ENCODE measurements around the gene APH1A.
A peak's percentile ranks its signal among the peaks of the same experiment; 100 is the strongest.
"Not testable (repeated sequence)": the region's sequence is repeated elsewhere in the genome, so short reads cannot be mapped to it uniquely, and the experiment has no call there.

Gene APH1A

GRCh38 chr1:150268340-150268704, 494 bp downstream of the APH1A start:
- DNase-seq (ENCODE audit: low read depth): no peak

DNA sequence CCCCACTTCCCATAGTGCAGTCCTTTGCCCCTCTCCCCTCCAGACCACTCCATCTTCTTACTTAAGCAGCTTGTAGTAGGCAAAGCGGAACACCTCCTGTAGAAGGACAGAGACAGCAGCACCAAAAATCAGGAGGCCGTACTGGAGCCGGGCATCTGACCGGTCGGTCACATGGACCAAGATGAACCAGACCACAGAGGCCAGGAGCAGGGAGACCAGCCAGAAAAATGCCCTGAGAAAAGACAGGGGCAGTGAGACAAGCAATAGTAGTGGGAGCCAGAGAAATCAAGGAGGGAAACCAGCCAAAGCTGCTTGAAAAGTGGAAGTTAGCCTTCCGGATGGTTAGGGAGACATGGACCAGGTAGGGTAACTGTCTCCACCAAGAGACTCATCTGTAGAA, 920 bp downstream of the APH1A start:
- DNase-seq (ENCODE audit: low read depth): no peak

- no peak for DNase-seq (ENCODE audit: low read depth)
Measured at GRCh38 chr1:150263549-150263948, 5.3 kb downstream of the APH1A start.

DNA sequence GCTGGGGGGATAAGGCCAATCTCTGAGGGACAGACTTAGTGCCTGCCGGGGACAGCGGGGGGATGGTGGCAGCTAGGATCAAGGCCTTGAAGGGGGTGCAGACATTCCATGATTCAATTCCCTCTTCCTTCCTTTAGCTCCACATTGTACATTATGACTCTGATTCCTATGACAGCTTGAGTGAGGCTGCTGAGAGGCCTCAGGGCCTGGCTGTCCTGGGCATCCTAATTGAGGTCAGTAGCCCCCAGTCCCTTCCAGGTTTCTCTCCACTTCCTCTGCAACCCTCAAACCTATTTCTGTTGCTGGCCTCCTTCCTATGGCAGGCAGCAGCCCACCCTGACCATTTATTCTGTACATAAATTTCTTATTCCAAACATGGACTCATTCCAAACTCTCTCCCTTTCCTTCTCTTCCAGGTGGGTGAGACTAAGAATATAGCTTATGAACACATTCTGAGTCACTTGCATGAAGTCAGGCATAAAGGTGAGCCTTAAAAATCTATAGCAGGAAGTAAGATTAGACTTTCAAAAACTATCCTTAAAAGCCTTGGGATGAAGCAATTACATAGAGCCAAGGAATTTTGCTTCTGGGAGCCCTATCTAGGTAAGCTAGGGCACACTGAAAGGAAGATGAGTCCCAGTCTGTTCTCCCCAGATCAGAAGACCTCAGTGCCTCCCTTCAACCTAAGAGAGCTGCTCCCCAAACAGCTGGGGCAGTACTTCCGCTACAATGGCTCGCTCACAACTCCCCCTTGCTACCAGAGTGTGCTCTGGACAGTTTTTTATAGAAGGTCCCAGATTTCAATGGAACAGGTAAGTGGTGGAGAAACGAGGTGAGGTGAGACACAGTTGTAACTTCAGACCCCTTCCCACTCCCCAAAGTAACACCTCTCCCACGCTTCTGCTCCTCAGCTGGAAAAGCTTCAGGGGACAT, 6.2 kb downstream of the APH1A start:
- DNase-seq (ENCODE audit: low read depth): no peak

GRCh38 chr1:150261367-150261766, 7.4 kb downstream of the APH1A start:
- DNase-seq (ENCODE audit: low read depth): no peak

- DNase-seq (ENCODE audit: low read depth): no peak
Measured at GRCh38 chr1:150259758-150260669, 8.8 kb downstream of the APH1A start.

GRCh38 chr1:150259217-150259616, 9.6 kb downstream of the APH1A start:
- DNase-seq (ENCODE audit: low read depth): no peak

- DNase-seq (ENCODE audit: low read depth): no peak
Measured at GRCh38 chr1:150257624-150258585, 10.9 kb downstream of the APH1A start, which contains the start of gene CA14. CA14 (plus strand) TSS chr1:150257774; CDS start chr1:150258129, 355 bp downstream.

DNA sequence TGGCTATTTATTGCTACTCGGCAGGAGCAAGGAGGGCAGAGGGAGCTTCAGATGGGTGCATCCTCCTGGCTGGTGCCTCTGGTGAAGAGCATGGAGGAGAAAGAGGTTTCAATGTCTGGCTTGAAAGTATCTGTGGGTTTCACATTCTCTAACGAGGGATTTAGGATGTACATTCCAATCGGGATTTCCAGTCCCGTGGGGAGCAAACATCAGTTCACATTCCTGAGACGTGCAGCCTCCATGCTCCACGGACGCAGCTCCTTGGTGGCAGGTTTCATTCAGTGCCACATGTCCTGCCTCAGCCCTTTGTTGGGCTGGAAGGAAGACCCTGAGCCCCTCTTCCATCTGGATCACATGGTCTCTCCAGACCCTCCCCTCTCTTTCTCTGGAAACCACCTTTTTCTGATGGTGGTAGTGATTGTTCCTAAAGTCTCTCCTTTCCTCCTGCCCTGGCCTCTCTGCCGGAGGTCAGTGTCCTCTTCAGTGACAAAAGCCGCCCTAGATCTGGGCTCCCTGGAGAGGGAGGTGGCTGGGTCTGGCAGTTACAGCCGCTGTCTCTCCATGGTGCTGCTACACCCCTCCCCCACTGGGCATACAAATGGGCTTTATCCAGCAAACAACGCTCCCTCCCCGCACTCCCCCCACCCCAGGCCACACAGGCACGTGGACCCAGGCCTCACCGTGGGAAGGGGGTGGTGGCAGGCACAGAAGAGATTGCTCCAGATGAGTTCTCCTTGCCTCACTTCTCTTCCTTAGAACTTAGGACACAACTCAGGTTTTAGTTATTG, 12.1 kb downstream of the APH1A start:
- DNase-seq (ENCODE audit: low read depth): no peak

GRCh38 chr1:150256198-150256553, 12.6 kb downstream of the APH1A start:
- DNase-seq (ENCODE audit: low read depth): no peak

DNA sequence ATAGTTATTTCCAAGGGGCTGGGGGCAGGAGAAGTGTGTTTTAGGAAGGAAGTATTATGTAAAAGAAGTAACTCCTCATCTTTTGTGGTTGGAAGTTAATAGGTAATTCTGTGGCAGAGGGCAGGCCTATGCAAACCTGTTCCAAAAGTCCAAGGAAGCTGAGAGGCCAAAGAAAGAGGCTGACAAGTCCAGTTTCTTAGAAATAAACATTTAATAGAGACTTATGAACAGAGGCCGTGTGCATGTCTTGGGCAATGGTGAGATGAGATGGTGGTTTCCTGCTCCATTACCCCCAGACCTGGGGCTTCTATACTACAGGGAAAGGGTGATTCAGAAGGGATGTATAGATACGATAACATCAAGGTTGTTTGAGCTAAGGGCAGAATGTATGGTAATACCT, 18.9 kb downstream of the APH1A start:
- DNase-seq (ENCODE audit: low read depth): no peak

DNA sequence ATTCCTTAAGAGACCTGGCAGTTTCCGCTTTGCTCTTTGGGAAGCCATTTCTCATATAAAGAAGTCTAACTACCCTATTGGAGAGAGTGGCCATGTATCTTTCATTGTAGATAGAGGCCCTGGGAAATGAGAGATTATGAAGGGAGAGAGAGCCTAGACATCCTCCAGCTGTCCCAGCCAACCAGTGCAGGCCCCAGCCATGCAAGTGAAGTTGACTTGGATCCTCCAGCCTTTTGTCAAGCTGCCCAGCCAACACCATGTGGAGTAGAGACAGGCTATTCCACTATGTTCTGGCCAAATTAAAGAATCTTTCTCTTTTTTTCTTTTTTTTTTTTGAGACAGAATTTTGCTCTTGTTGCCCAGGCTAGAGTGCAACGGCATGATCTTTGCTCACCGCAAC, 25.8 kb downstream of the APH1A start:
- DNase-seq (ENCODE audit: low read depth): no peak

DNA sequence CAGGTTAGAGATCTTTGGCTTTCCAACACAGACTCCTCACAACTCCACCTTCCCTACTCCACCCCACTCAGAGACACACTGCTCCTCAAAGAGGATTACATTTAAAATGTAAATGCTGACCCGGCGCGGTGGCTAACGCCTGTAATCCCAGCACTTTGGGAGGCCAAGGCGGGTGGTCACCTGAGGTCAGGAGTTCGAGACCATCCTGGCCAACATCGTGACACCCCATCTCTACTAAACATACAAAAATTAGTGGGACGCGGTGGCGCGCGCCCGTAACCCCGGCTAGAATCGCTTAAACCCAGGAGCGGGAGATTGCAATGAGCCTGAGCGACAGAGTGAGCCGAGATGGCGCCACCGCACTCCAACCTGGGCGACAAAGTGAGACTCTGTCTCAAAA, 31.1 kb downstream of the APH1A start:
- DNase-seq (ENCODE audit: low read depth): no peak

- not testable (repeated sequence) for DNase-seq (ENCODE audit: low read depth)
Measured at GRCh38 chr1:150237176-150237575, 31.6 kb downstream of the APH1A start.

DNA sequence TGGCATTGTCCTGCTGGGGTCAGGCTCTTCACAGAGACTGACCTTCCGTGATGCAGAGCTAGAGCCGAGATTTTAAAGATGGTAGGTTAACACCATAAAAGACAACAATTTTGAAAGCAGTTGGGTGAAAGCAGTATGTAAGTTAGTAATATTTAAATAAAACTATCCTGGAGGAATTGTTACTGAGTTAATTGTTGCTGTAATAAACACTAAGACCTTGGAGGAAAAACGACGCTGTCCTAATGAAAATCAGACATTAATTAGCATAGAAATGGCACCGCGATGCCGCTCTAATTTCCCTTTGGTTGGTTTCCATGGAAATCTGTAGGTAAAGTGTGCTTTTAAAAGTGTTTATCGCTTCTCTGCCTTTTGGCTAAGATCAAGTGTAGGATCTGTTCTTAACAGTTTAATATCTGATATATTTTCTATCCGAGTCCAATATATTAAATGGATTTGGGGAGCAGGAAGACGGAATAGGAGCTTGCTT, 32.2 kb downstream of the APH1A start:
- DNase-seq (ENCODE audit: low read depth): no peak

- peak; percentile 85 for DNase-seq (ENCODE audit: low read depth)
Measured at GRCh38 chr1:150235852-150236613, 32.8 kb downstream of the APH1A start, which contains the start of gene ANP32E. ANP32E (minus strand) TSS chr1:150236112; CDS start chr1:150235786, 326 bp downstream.

GRCh38 chr1:150235294-150235851, 33.4 kb downstream of the APH1A start:
- DNase-seq (ENCODE audit: low read depth): no peak

- DNase-seq (ENCODE audit: low read depth): peak; percentile 86
Measured at GRCh38 chr1:150234566-150235293, 34.1 kb downstream of the APH1A start.

DNA sequence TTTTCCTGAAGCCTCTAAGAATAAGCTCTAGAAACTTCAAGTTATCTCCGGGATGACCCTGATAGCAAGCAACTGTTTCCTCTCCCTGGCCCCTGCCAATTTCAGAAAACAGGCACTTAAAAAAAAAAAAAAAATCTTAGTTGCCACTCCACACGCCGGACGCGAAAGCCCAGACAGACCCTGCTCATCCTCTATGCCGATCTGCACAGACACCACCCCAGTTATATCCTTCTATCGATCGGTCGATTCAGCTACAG, 34.6 kb downstream of the APH1A start:
- DNase-seq (ENCODE audit: low read depth): no peak
